Lower leg skin (tissue), 4 donors: ENCODE results near the gene APBA2. TPM values are rescaled to one million over a fixed set of nuclear protein-coding genes. Genes with fewer than 3 reads are reported as not detected.

Source experiments
- DNase-seq, 2 donors: peaks; one replicate each; pipeline ENCODE4 v3.0.0-alpha.2; 2019; ENCODE audit warnings: low spot score in 2 of 2
- H3K4me3 ChIP-seq: fragments of 200-600 bp; sonication (generic); 2 replicates; pipeline ENCODE4 v1.5.1; 2017; ENCODE audit warnings: mild to moderate bottlenecking, low read depth; ENCODE audit not compliant: poor library complexity, severe bottlenecking
- POLR2A ChIP-seq, 2 donors: fragments of 450-650 bp; IDR thresholded peaks; one replicate each; pipeline ENCODE4 v1.6.1; 2016 to 2017; ENCODE audit warnings: antibody characterized with exemption in 2 of 2, mild to moderate bottlenecking in 1 of 2, moderate library complexity in 1 of 2
- WGBS, 2 donors: methylation state at CpG; one replicate each; pipeline ENCODE4 v1.1.5; 2018; 5-methylcytosine and 5-hydroxymethylcytosine counted together
- intact Hi-C: fragments of 100-400 bp; cut with DNase I; formaldehyde crosslinking; loops from one replicate; pipeline ENCODE4 v1.15.0; 2023; ENCODE audit warnings: low total_unique reads
- total RNA-seq, 4 donors: library from RNA; depleted of rRNA; stranded (reverse); fragments of >200 nt; gene quantifications; one replicate each; pipeline ENCODE4 v1.1.0, GENCODE V29; 2016
- TF ChIP-seq, protein P1 (sequence below), 3 donors: fragments of 450-650 bp; IDR thresholded peaks; one replicate each; pipeline ENCODE4 v1.5.1; 2016; ENCODE audit warnings: antibody characterized with exemption in 3 of 3, mild to moderate bottlenecking in 3 of 3, moderate library complexity in 2 of 3

APBA2 gene
- total RNA-seq, 4 donors from 2014 or later = 0.80 to 1.9 (median 1.6) TPM

DNA sequence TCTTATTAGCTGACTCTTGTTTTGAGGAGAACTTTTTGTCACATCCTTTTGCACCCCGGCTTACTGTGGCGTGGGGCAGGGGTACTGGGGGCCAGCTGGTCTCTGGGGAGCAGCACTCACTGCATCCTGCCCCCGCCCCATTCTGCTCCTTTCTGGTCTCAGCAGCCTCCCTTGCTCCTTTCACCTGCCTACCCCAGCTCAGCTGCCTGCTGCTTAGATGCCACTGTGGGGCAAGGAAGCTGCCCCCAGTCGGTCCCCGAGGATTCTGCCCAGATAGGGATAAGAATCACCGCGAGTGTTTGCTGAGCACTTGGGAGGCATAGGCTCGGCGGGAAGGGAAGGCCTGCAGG, 32.0 kb downstream of the APBA2 start:
- intact Hi-C loops = no loop called here
- no peak overlapping the region for H3K4me3 ChIP-seq
- 74 to 84% methylated on average over 9 of the region's 9 CpGs for WGBS, 2 donors
- TF ChIP-seq, protein P1, sequence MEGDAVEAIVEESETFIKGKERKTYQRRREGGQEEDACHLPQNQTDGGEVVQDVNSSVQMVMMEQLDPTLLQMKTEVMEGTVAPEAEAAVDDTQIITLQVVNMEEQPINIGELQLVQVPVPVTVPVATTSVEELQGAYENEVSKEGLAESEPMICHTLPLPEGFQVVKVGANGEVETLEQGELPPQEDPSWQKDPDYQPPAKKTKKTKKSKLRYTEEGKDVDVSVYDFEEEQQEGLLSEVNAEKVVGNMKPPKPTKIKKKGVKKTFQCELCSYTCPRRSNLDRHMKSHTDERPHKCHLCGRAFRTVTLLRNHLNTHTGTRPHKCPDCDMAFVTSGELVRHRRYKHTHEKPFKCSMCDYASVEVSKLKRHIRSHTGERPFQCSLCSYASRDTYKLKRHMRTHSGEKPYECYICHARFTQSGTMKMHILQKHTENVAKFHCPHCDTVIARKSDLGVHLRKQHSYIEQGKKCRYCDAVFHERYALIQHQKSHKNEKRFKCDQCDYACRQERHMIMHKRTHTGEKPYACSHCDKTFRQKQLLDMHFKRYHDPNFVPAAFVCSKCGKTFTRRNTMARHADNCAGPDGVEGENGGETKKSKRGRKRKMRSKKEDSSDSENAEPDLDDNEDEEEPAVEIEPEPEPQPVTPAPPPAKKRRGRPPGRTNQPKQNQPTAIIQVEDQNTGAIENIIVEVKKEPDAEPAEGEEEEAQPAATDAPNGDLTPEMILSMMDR (IDR thresholded peaks at IDR 0.05) = no peak
- no peak for TF ChIP-seq POLR2A (IDR thresholded peaks at IDR 0.05)
- no peak for DNase-seq

DNA sequence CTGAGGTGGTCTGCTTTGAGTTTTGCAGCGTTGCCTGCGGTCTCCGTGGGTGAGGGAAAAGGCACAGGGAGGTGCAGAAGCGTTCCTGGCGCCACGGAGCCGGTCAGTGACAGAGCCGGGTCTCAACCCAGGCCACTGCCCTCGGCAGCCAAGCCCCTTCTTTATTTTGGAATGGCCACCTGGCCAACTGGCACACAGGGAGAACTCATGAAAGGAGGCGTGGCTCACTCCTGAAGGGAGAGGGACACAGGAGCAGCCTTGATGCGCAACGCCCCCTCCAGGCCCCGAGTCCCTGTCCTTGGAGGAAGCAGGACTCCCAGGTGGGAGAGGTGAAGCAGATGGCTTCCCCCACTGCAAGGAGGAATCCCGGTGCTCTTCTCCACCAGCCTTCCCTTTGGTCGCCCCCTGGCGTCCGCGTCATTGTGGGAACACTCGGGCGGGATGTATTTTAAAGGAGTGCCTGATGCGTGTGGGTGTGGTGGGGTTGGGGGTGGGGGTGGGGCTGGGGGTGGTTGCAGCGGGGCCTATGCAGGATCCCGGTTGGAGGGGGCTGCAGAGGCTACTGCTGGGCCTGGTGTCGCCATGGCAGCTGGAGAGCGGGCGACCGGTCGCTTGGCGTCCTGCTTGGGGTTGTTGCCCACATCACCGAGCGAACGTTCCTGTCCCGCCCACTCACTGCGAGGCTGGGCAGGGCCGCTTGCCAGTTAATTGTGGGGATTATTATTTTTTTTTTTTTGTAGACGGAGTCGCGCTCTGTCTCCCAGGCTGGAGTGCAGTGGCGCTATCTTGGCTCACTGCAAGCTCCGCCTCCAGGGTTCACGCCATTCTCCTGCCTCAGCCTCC, 32.6 kb downstream of the APBA2 start:
- TF ChIP-seq POLR2A (IDR thresholded peaks at IDR 0.05) = no peak
- TF ChIP-seq, protein P1 (IDR thresholded peaks at IDR 0.05) = no peak
- no peak overlapping the region for H3K4me3 ChIP-seq
- intact Hi-C loops = no loop called here
- no peak for DNase-seq
- WGBS, 2 donors = 70 to 85% methylated on average over 39 to 41 of the region's 41 CpGs

- intact Hi-C loops = no loop called here
- 89 to 94% methylated on average over 17 of the region's 17 CpGs for WGBS, 2 donors
- H3K4me3 ChIP-seq = no peak overlapping the region
- TF ChIP-seq POLR2A (IDR thresholded peaks at IDR 0.05) = no peak
- TF ChIP-seq, protein P1 (IDR thresholded peaks at IDR 0.05) = no peak
- DNase-seq = no peak
These were observed 33.4 kb downstream of the APBA2 start for GRCh38 chr15:28919201-28919635.

GRCh38 chr15:28919679-28920655, 34.2 kb downstream of the APBA2 start:
- TF ChIP-seq POLR2A (IDR thresholded peaks at IDR 0.05) = no peak
- TF ChIP-seq, protein P1 (IDR thresholded peaks at IDR 0.05) = no peak
- intact Hi-C loops = no loop called here
- DNase-seq = no peak
- no peak overlapping the region for H3K4me3 ChIP-seq
- 87 to 89% methylated on average over 13 of the region's 13 CpGs for WGBS, 2 donors

DNA sequence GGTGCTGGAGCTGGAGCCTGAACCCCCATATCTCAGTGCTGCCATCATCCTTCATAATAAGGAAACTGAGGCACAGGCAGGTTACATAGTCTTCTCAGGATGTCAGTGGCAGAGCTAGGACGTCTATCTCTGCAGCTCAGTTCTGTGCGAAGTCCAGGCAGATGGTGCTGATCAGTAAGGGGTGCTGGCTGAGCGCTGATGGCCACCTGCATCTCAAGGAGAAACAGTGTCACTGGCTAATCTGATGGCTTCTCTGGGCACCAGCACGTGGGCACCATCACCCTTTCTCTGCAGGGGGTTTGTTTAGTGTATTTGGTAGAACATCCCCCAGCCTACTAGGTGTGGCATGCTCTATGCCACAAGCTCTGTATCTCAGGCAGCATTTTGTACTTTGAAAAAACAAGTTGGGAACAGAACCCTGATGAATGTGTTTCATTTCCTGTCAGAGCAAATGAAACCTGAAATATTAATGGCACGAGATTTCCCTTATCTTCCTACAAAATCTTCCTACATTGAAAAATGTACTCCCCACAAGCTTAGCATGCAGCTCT, 35.1 kb downstream of the APBA2 start:
- no peak for DNase-seq
- no peak overlapping the region for H3K4me3 ChIP-seq

More for the DNA sequence above, 35.1 kb downstream of the APBA2 start:
- intact Hi-C loops = no loop called here
- 68 to 70% methylated on average over 5 of the region's 5 CpGs for WGBS, 2 donors
- no peak for TF ChIP-seq POLR2A (IDR thresholded peaks at IDR 0.05)
- TF ChIP-seq, protein P1 (IDR thresholded peaks at IDR 0.05) = no peak
